Endothelial cell of umbilical vein (primary cell): ENCODE measurements around the gene CHST11. TPM values are rescaled to one million over a fixed set of nuclear protein-coding genes. Genes with fewer than 3 reads are reported as not detected.
A peak's percentile ranks its signal among the peaks of the same experiment; 100 is the strongest.

Experiments
- BruUV-seq: library from RNA; stranded (reverse); fragments of 400-500 nt; replicated peaks from 2 replicates; lab custom pipeline; 2021; lab: Mats Ljungman, UMichigan
- CTCF ChIA-PET: fragments of 300-600, 350-600 bp; sonication (Branson Sonifier 250); formaldehyde crosslinking; loops from one replicate; lab custom pipeline; 2021; ENCODE audit warnings: antibody characterized with exemption, inconsistent platforms; lab: Charles Lee
- POLR2A ChIA-PET: fragments of 300-600, 350-600 bp; sonication (Branson Sonifier 250); formaldehyde crosslinking; loops from one replicate; lab custom pipeline; 2021; ENCODE audit warnings: antibody characterized with exemption, inconsistent platforms; lab: Charles Lee
- DNase-seq: peaks from one replicate; pipeline ENCODE4 v3.0.0-alpha.2; 2011; ENCODE audit warnings: low read depth, low spot score
- FAIRE-seq: peaks from 2 replicates; lab custom pipeline; 2011; peaks lifted over from hg19 to GRCh38; lab: Jason Lieb, UNC
- H2AFZ ChIP-seq: 2 replicates; pipeline ENCODE4 v1.6.0; 2012; ENCODE audit warnings: low read depth, low read length, control low read depth, inconsistent platforms
- H3K27ac ChIP-seq: 2 replicates; pipeline ENCODE4 v1.5.1; 2011; ENCODE audit warnings: low read depth, mild to moderate bottlenecking, control low read depth, low read length, moderate library complexity; ENCODE audit not compliant: insufficient read depth
- H3K27me3 ChIP-seq, 2 experiments: 2 replicates each; pipeline versions ENCODE4 v1.6.0 to v1.6.1; 2011; ENCODE audit warnings: low read length in 2 of 2, mixed read lengths in 1 of 2; ENCODE audit not compliant: control insufficient read depth in 2 of 2, insufficient read depth in 2 of 2
- H3K36me3 ChIP-seq, 2 experiments: 2 replicates in 1 of 2; 3 replicates in 1 of 2; pipeline ENCODE4 v1.5.1; 2011; ENCODE audit warnings: low read length in 2 of 2, mild to moderate bottlenecking in 1 of 2, moderate library complexity in 1 of 2; ENCODE audit not compliant: control insufficient read depth in 2 of 2, insufficient read depth in 2 of 2; ENCODE audit errors: extremely low read depth in 1 of 2
- H3K4me1 ChIP-seq: 3 replicates; pipeline ENCODE4 v1.5.1; 2011; ENCODE audit warnings: mild to moderate bottlenecking, low read length; ENCODE audit not compliant: control insufficient read depth, insufficient read depth; ENCODE audit errors: extremely low read depth
- H3K4me2 ChIP-seq: 2 replicates; pipeline ENCODE4 v1.6.1; 2011; ENCODE audit warnings: low read length, control low read depth, mixed read lengths; ENCODE audit not compliant: insufficient read depth
- H3K4me3 ChIP-seq, 3 experiments: fragments of 200-600 bp in 1 of 3; sonication (generic), shearing (Covaris generic) in 1 of 3; replicated peaks in 1 of 3; 2 replicates each; pipeline ENCODE4 v1.5.1; 2011 to 2016; ENCODE audit warnings: control low read depth in 3 of 3, low read length in 3 of 3, mild to moderate bottlenecking in 2 of 3, inconsistent platforms in 1 of 3, low read depth in 1 of 3, moderate library complexity in 1 of 3; ENCODE audit not compliant: insufficient read depth in 1 of 3
- H3K79me2 ChIP-seq: 2 replicates; pipeline ENCODE4 v1.6.0; 2012; ENCODE audit warnings: low read length, inconsistent platforms; ENCODE audit not compliant: control insufficient read depth, insufficient read depth
- H3K9ac ChIP-seq: replicated peaks from 2 replicates; pipeline ENCODE3; 2011; ENCODE audit warnings: low read length, control low read depth; ENCODE audit not compliant: insufficient read depth; ENCODE audit errors: extremely low read depth
- H3K9me1 ChIP-seq: replicated peaks from 3 replicates; pipeline ENCODE4 v1.6.0; 2011; ENCODE audit warnings: mild to moderate bottlenecking, low read length; ENCODE audit not compliant: control insufficient read depth, insufficient read depth; ENCODE audit errors: extremely low read depth
- H3K9me3 ChIP-seq: replicated peaks from 2 replicates; pipeline ENCODE4 v1.5.1; 2012; ENCODE audit warnings: low read length, inconsistent platforms; ENCODE audit not compliant: control insufficient read depth, insufficient read depth
- H4K20me1 ChIP-seq: replicated peaks from 2 replicates; pipeline ENCODE3; 2011; ENCODE audit warnings: mild to moderate bottlenecking, low read length; ENCODE audit not compliant: control insufficient read depth, insufficient read depth; ENCODE audit errors: extremely low read depth
- CTCF ChIP-seq, 2 donors: IDR thresholded peaks; 1 replicate in 1 of 2; 2 replicates in 1 of 2; pipeline ENCODE4 v1.5.1; 2011; ENCODE audit warnings: low read length in 2 of 2, mild to moderate bottlenecking in 2 of 2, moderate library complexity in 2 of 2, control low read depth in 1 of 2, inconsistent platforms in 1 of 2, low read depth in 1 of 2; ENCODE audit not compliant: insufficient read depth in 1 of 2; ENCODE audit errors: extremely low read depth in 1 of 2
- FOS ChIP-seq: IDR thresholded peaks from 2 replicates; pipeline ENCODE4 v1.6.1; 2011; ENCODE audit warnings: mild to moderate bottlenecking, low read length, moderate library complexity, borderline replicate concordance; ENCODE audit not compliant: insufficient read depth
- GATA2 ChIP-seq: IDR thresholded peaks from 2 replicates; pipeline ENCODE4 v1.7.0; 2011; ENCODE audit warnings: low read depth, mild to moderate bottlenecking, moderate library complexity, mixed read lengths, low read length; ENCODE audit not compliant: insufficient read length, insufficient read depth
- JUN ChIP-seq: IDR thresholded peaks from 2 replicates; pipeline ENCODE4 v1.6.1; 2011; ENCODE audit warnings: borderline replicate concordance, low read depth; ENCODE audit not compliant: insufficient read length, insufficient read depth
- MAX ChIP-seq: IDR thresholded peaks from 2 replicates; pipeline ENCODE4 v1.6.1; 2011; ENCODE audit not compliant: insufficient read depth, insufficient read length
- MYC ChIP-seq: IDR thresholded peaks from one replicate; pipeline ENCODE4 v1.6.1; 2011; ENCODE audit warnings: mild to moderate bottlenecking, low read depth, low read length
- POLR2A ChIP-seq: IDR thresholded peaks from 2 replicates; pipeline ENCODE4 v1.6.1; 2012; ENCODE audit warnings: low read depth, mild to moderate bottlenecking, control low read depth, low read length
- POLR2AphosphoS5 ChIP-seq: IDR thresholded peaks from 2 replicates; pipeline ENCODE4 v1.6.1; 2012; ENCODE audit warnings: low read depth, mild to moderate bottlenecking, control low read depth, low read length, moderate library complexity; ENCODE audit not compliant: insufficient read depth
- dilution Hi-C: fragments of 300-500 bp; cut with MboI; formaldehyde crosslinking; loops from one replicate; pipeline ENCODE4 v1.15.0; 2019; ENCODE audit warnings: low sequenced_read_pairs; ENCODE audit not compliant: extremely low pct_ligation_motif_present
- intact Hi-C: fragments of 100-400 bp; cut with micrococcal nuclease; formaldehyde crosslinking; loops from one replicate; pipeline ENCODE4 v1.10.0; 2022
- polyA plus RNA-seq, 4 experiments: library from polyadenylated mRNA; depleted of rRNA in 3 of 4; stranded (reverse) in 3 of 4; unstranded in 1 of 4; fragments of >200 nt; gene quantifications; 2 replicates each; pipeline versions ENCODE4 v1.2.1 to v1.2.3, GENCODE V29; 2011 to 2012; ENCODE audit warnings: missing spikeins in 1 of 4
- total RNA-seq: library from RNA; stranded (reverse); gene quantifications from 2 replicates; pipeline ENCODE4 v1.2.3, GENCODE V29; 2021

The CHST11 gene
- total and polyA plus RNA-seq, 2 donors (not counting 3 experiments of a cell fraction or from before 2014, with no cell fraction given): 19.7 to 20.9 TPM

- Histone ChIP-seq H3K4me1 (peaks cover 10% of the 10 kb centered on the region), H3K9ac (no peak overlapping the region), H3K9me1 (no peaks in the 10 kb centered on the region), H3K4me3 (no peak overlapping the region), H3K36me3 (no peaks in the 10 kb centered on the region), H3K79me2 (no peaks in the 10 kb centered on the region), H3K27me3 (no peaks in the 10 kb centered on the region), H4K20me1 (no peaks in the 10 kb centered on the region), H3K27ac (no peak overlapping the region), H3K9me3 (no peaks in the 10 kb centered on the region), H2AFZ (no peak overlapping the region), H3K4me2 (no peak overlapping the region)
- DNase-seq (peak; percentile 33), FAIRE-seq (peak; percentile 26)
- dilution Hi-C loops: no loop called here
- TF ChIP-seq GATA2 (no peak), POLR2A (no peak), MAX (no peak), POLR2AphosphoS5 (no peak), FOS (no peak), CTCF (IDR thresholded peaks at IDR 0.05; ENCODE audit: extremely low read depth in 1 of 2, insufficient read depth in 1 of 2, low read depth in 1 of 2, low read length in 2 of 2) (no peak)
- CTCF ChIA-PET: no interaction called here
- BruUV-seq: no TSS peak
- POLR2A ChIA-PET: no interaction called here
- intact Hi-C loops: no loop called here
Observed at GRCh38 chr12:104694161-104694560, 237.4 kb downstream of the CHST11 start.

GRCh38 chr12:104694711-104695110, 238.0 kb downstream of the CHST11 start:
- Histone ChIP-seq H3K27ac (peak overlapping the region; percentile 34), H3K79me2 (no peaks in the 10 kb centered on the region), H3K36me3 (no peaks in the 10 kb centered on the region), H4K20me1 (no peaks in the 10 kb centered on the region), H3K4me2 (no peak overlapping the region), H3K9me3 (no peaks in the 10 kb centered on the region), H3K9ac (no peak overlapping the region), H3K27me3 (no peaks in the 10 kb centered on the region), H3K4me1 (peaks cover 10% of the 10 kb centered on the region), H3K4me3 (no peak overlapping the region), H3K9me1 (no peaks in the 10 kb centered on the region), H2AFZ (no peak overlapping the region)
- DNase-seq (no peak), FAIRE-seq (no peak)
- dilution Hi-C loops: no loop called here
- intact Hi-C loops: no loop called here
- TF ChIP-seq MYC: no peak
- TF ChIP-seq POLR2AphosphoS5: no peak
- TF ChIP-seq MAX: no peak
- no peak for TF ChIP-seq JUN
- ChIA-PET POLR2A (no interaction called here), CTCF (no interaction called here)
- BruUV-seq: no TSS peak
